Measurements from ENCODE around the gene ADAMTS10. TPM values are rescaled to one million over a fixed set of nuclear protein-coding genes. Genes with fewer than 3 reads are reported as not detected.

The ADAMTS10 gene
- total and polyA plus RNA-seq, 2 of the 13 experiments (the other 11 are each of a cell fraction or from before 2014, with no cell fraction given), result 0.49 to 1.7 TPM

GRCh38 chr19:8609279-8610040, 1.1 kb downstream of the ADAMTS10 start (continued):
- TF ChIP-seq YEATS2 (CRISPR knock-in tag; IDR thresholded peaks at IDR 0.05; ENCODE audit: borderline replicate concordance) (no peak), ZNF564 (CRISPR knock-in tag; IDR thresholded peaks at IDR 0.05) (no peak), ZMYM2 (CRISPR knock-in tag; IDR thresholded peaks at IDR 0.05) (0 out of 2 replicates have a peak, but pooled peaks have one; percentile 18), ZNF205 (CRISPR knock-in tag; IDR thresholded peaks at IDR 0.05) (no peak), ZNF609 (CRISPR knock-in tag; IDR thresholded peaks at IDR 0.05; ENCODE audit: borderline replicate concordance) (peak; percentile 42), ZSCAN20 (CRISPR knock-in tag; IDR thresholded peaks at IDR 0.05; ENCODE audit: borderline replicate concordance) (no peak), STAG1 (CRISPR knock-in tag; IDR thresholded peaks at IDR 0.05) (0 out of 2 replicates have a peak, but pooled peaks have one; percentile 3), SATB2 (CRISPR knock-in tag; IDR thresholded peaks at IDR 0.05) (no peak), ZNF460 (CRISPR knock-in tag; IDR thresholded peaks at IDR 0.05; ENCODE audit: borderline replicate concordance) (no peak), SAFB2 (CRISPR knock-in tag; IDR thresholded peaks at IDR 0.05; ENCODE audit: borderline replicate concordance, low read depth) (peak; percentile 70; the same call in 1 of the 2 replicates), ARHGAP35 (CRISPR knock-in tag; IDR thresholded peaks at IDR 0.05; ENCODE audit: borderline replicate concordance) (no peak), AFF4 (CRISPR knock-in tag; IDR thresholded peaks at IDR 0.05) (no peak), ZNF639 (CRISPR knock-in tag; conservative IDR thresholded peaks at IDR 0.05) (no peak), ZBTB42 (CRISPR knock-in tag; IDR thresholded peaks at IDR 0.05) (peak; percentile 84; the same call in 1 of the 2 replicates), YY1 (IDR thresholded peaks at IDR 0.05; ENCODE audit: insufficient read depth, insufficient replicate concordance, low read depth, low read length) (peak; percentile 14), TGIF2 (CRISPR knock-in tag; IDR thresholded peaks at IDR 0.05) (no peak), SRSF4 (IDR thresholded peaks at IDR 0.05; ENCODE audit: low read depth, low read length, poor library complexity, severe bottlenecking) (no peak), CHD4 (IDR thresholded peaks at IDR 0.05; ENCODE audit: borderline replicate concordance, low read length) (0 out of 2 replicates have a peak, but pooled peaks have one; percentile 44), NCOA2 (CRISPR knock-in tag; IDR thresholded peaks at IDR 0.05) (0 out of 2 replicates have a peak, but pooled peaks have one; percentile 19)

All from HepG2 (cell line).